ENCODE data around the gene ORM1.

DNA sequence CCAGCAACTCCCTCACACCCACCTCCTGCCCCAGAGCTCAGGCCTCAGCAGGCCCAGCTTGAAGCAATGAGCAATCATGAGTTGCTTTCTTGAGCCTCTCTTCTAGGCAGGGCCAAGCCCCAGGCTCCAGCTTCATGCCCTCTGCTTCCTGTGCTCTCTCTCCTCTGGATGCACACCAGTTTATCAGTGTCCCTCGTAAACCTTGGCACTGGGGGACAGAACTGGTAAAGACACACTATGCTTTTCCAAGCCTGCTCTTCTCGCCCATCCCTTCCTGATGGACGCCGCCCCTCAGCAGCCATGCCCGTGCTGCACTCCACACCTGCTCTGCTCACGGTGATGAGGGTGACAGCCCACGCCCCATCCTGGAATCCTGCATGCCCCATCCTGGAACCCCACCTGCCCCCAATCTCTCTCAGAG lies 49.4 kb upstream of the ORM1 start:
- TF ChIP-seq, protein P1, sequence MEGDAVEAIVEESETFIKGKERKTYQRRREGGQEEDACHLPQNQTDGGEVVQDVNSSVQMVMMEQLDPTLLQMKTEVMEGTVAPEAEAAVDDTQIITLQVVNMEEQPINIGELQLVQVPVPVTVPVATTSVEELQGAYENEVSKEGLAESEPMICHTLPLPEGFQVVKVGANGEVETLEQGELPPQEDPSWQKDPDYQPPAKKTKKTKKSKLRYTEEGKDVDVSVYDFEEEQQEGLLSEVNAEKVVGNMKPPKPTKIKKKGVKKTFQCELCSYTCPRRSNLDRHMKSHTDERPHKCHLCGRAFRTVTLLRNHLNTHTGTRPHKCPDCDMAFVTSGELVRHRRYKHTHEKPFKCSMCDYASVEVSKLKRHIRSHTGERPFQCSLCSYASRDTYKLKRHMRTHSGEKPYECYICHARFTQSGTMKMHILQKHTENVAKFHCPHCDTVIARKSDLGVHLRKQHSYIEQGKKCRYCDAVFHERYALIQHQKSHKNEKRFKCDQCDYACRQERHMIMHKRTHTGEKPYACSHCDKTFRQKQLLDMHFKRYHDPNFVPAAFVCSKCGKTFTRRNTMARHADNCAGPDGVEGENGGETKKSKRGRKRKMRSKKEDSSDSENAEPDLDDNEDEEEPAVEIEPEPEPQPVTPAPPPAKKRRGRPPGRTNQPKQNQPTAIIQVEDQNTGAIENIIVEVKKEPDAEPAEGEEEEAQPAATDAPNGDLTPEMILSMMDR (IDR thresholded peaks at IDR 0.05), result no peak
- no peak for TF ChIP-seq POLR2A (IDR thresholded peaks at IDR 0.05)
- no peak for TF ChIP-seq POLR2AphosphoS5 (IDR thresholded peaks at IDR 0.05)
